HCT116 (cell line): Measurements from ENCODE around the gene PRRT4. TPM values are rescaled to one million over a fixed set of nuclear protein-coding genes. Genes with fewer than 3 reads are reported as not detected.

ENCODE experiments used
- ATAC-seq: fragments of 200-7000 bp; cut with Tn5 transposase; 2 replicates; pipeline ENCODE4 v1.9.1; 2020; ENCODE audit warnings: mild to moderate bottlenecking, moderate library complexity
- BruUV-seq: library from RNA; stranded (reverse); fragments of 400-500 nt; replicated peaks from 2 replicates; lab custom pipeline; 2021; lab: Mats Ljungman, UMichigan
- CTCF ChIA-PET: fragments of 300-600 bp; sonication (Branson Sonifier 250); formaldehyde crosslinking; loops from one replicate; lab custom pipeline; 2021; ENCODE audit warnings: antibody characterized with exemption; lab: Charles Lee
- POLR2A ChIA-PET: fragments of 300-600, 350-600 bp; sonication (Branson Sonifier 250); formaldehyde crosslinking; loops from one replicate; lab custom pipeline; 2021; ENCODE audit warnings: antibody characterized with exemption; lab: Charles Lee
- RAD21 ChIA-PET, 2 experiments: fragments of 300-600 bp; sonication (Branson Sonifier 250); formaldehyde crosslinking; loops; one replicate each; lab custom pipeline; 2023; ENCODE audit warnings: low total read pairs in 2 of 2; ENCODE audit not compliant: uncharacterized antibody in 2 of 2, unreplicated experiment in 2 of 2, low non-redundant PET in 1 of 2; lab: Charles Lee
- DNase-seq: peaks from one replicate; pipeline ENCODE4 v3.0.0-alpha.2; 2010; ENCODE audit warnings: low read depth, low spot score
- H2AFZ ChIP-seq: fragments of 200-600 bp; shearing (Covaris generic), sonication (generic); 2 replicates; pipeline ENCODE4 v1.6.1; 2017; ENCODE audit warnings: low read depth, mixed run types, mixed read lengths, antibody characterized with exemption, low read length; ENCODE audit not compliant: poor library complexity, severe bottlenecking
- H3K27ac ChIP-seq: 2 replicates; pipeline ENCODE4 v1.5.1; 2012; ENCODE audit warnings: low read depth, low read length
- H3K27me3 ChIP-seq: fragments of 200-600 bp; sonication (generic); 2 replicates; pipeline ENCODE4 v1.6.1; 2016; ENCODE audit warnings: mixed run types, low read length, mixed read lengths; ENCODE audit not compliant: insufficient read depth
- H3K36me3 ChIP-seq, 2 experiments: fragments of 200-500 bp in 1 of 2; fragments of 200-600 bp in 1 of 2; sonication (Bioruptor generic) in 1 of 2; sonication (generic) in 1 of 2; 2 replicates each; pipeline versions ENCODE4 v1.5.1 to v1.6.1; 2014 to 2016; ENCODE audit warnings: low read length in 2 of 2, inconsistent platforms in 1 of 2, mixed read lengths in 1 of 2, mixed run types in 1 of 2; ENCODE audit not compliant: insufficient read depth in 2 of 2, control insufficient read depth in 1 of 2
- H3K4me1 ChIP-seq, 2 experiments: fragments of 200-600 bp in 1 of 2; sonication (generic) in 1 of 2; 2 replicates each; pipeline versions ENCODE4 v1.5.1 to v1.6.1; 2012 to 2017; ENCODE audit warnings: low read length in 2 of 2, inconsistent platforms in 1 of 2, mild to moderate bottlenecking in 1 of 2, mixed read lengths in 1 of 2, mixed run types in 1 of 2, moderate library complexity in 1 of 2; ENCODE audit not compliant: insufficient read depth in 2 of 2, control insufficient read depth in 1 of 2
- H3K4me2 ChIP-seq: fragments of 200-600 bp; sonication (generic); 2 replicates; pipeline ENCODE4 v1.6.1; 2017; ENCODE audit warnings: mixed run types, low read length, mixed read lengths
- H3K4me3 ChIP-seq, 2 experiments: fragments of 200-600 bp in 1 of 2; sonication (generic) in 1 of 2; replicated peaks in 1 of 2; 2 replicates each; pipeline ENCODE4 v1.5.1; 2011 to 2016; ENCODE audit warnings: low read length in 2 of 2, control low read depth in 1 of 2, low read depth in 1 of 2, mild to moderate bottlenecking in 1 of 2, mixed read lengths in 1 of 2, mixed run types in 1 of 2
- H3K79me2 ChIP-seq: fragments of 200-600 bp; sonication (generic); 2 replicates; pipeline ENCODE4 v1.6.1; 2017; ENCODE audit warnings: mild to moderate bottlenecking, mixed run types, low read length, moderate library complexity, mixed read lengths; ENCODE audit not compliant: insufficient read depth
- H3K9ac ChIP-seq: fragments of 200-600 bp; sonication (generic); 2 replicates; pipeline ENCODE4 v1.6.1; 2016; ENCODE audit warnings: low read length, mixed read lengths
- H3K9me2 ChIP-seq: fragments of 200-600 bp; sonication (generic), shearing (Covaris generic); 2 replicates; pipeline ENCODE4 v1.6.1; 2017; ENCODE audit warnings: mixed run types, mild to moderate bottlenecking, moderate library complexity; ENCODE audit not compliant: insufficient read depth
- H3K9me3 ChIP-seq, 2 experiments: fragments of 200-500 bp in 1 of 2; fragments of 200-600 bp in 1 of 2; sonication (Bioruptor generic) in 1 of 2; sonication (generic) in 1 of 2; 2 replicates each; pipeline ENCODE4 v1.6.1; 2014 to 2017; ENCODE audit warnings: low read length in 2 of 2, mixed read lengths in 2 of 2, inconsistent platforms in 1 of 2, low read depth in 1 of 2, mild to moderate bottlenecking in 1 of 2, mixed run types in 1 of 2, moderate library complexity in 1 of 2; ENCODE audit not compliant: control insufficient read depth in 1 of 2, insufficient read depth in 1 of 2
- H4K20me1 ChIP-seq: fragments of 200-600 bp; sonication (generic), shearing (Covaris generic); 2 replicates; pipeline ENCODE4 v1.6.1; 2017; ENCODE audit warnings: mixed run types, mild to moderate bottlenecking, moderate library complexity; ENCODE audit not compliant: insufficient read depth
- ATF3 ChIP-seq: IDR thresholded peaks from 2 replicates; pipeline ENCODE4 v1.6.1; 2012
- CBX3 ChIP-seq: IDR thresholded peaks from 2 replicates; pipeline ENCODE4 v1.6.1; 2012; ENCODE audit warnings: low read depth
- CEBPB ChIP-seq: IDR thresholded peaks from 2 replicates; pipeline ENCODE4 v1.6.1; 2012; ENCODE audit warnings: low read depth
- EGR1 ChIP-seq: IDR thresholded peaks from 2 replicates; pipeline ENCODE4 v1.6.1; 2012; ENCODE audit warnings: low read depth
- ELF1 ChIP-seq: IDR thresholded peaks from 2 replicates; pipeline ENCODE4 v1.6.1; 2012; ENCODE audit warnings: low read depth, borderline replicate concordance
- EZH2 ChIP-seq: fragments of 200-600 bp; sonication (generic); IDR thresholded peaks from 2 replicates; pipeline ENCODE4 v1.6.1; 2017; ENCODE audit warnings: antibody characterized with exemption, mixed run types
- EZH2phosphoT487 ChIP-seq: fragments of 200-600 bp; IDR thresholded peaks from 2 replicates; pipeline ENCODE4 v1.6.1; 2018; ENCODE audit warnings: antibody characterized with exemption, borderline replicate concordance
- POLR2A ChIP-seq: IDR thresholded peaks from 2 replicates; pipeline ENCODE4 v1.7.0; 2011; ENCODE audit warnings: borderline replicate concordance; ENCODE audit not compliant: insufficient read depth, insufficient read length; ENCODE audit errors: extremely low read depth
- POLR2AphosphoS5 ChIP-seq: IDR thresholded peaks from 2 replicates; pipeline ENCODE4 v1.6.1; 2011; ENCODE audit warnings: mild to moderate bottlenecking, low read depth, low read length, moderate library complexity
- RAD21 ChIP-seq: IDR thresholded peaks from 2 replicates; pipeline ENCODE4 v1.6.1; 2012; ENCODE audit warnings: low read depth, mild to moderate bottlenecking
- REST ChIP-seq: IDR thresholded peaks from 2 replicates; pipeline ENCODE4 v1.6.1; 2012; ENCODE audit warnings: low read depth
- SP1 ChIP-seq: IDR thresholded peaks from 2 replicates; pipeline ENCODE4 v1.6.1; 2012; ENCODE audit warnings: low read depth
- TCF7L2 ChIP-seq: IDR thresholded peaks from 2 replicates; pipeline ENCODE4 v1.7.0; 2011; ENCODE audit warnings: borderline replicate concordance, inconsistent platforms; ENCODE audit not compliant: insufficient read depth, insufficient read length; ENCODE audit errors: extremely low read depth
- YY1 ChIP-seq: IDR thresholded peaks from 2 replicates; pipeline ENCODE4 v1.6.1; 2011; ENCODE audit warnings: low read length, low read depth, moderate library complexity, mild to moderate bottlenecking; ENCODE audit not compliant: insufficient replicate concordance; ENCODE audit errors: extremely low read depth
- ZNF274 ChIP-seq: fragments of 200-500 bp; sonication (Bioruptor generic); IDR thresholded peaks from 2 replicates; pipeline ENCODE4 v1.6.1; 2014; ENCODE audit warnings: mild to moderate bottlenecking, low read depth, low read length, inconsistent platforms
- intact Hi-C: fragments of 100-400 bp; cut with micrococcal nuclease; formaldehyde crosslinking; loops from 2 replicates; pipeline ENCODE4 v1.10.0; 2022
- total RNA-seq: library from RNA; stranded (reverse); gene quantifications from one replicate; pipeline ENCODE4 v1.2.1, GENCODE V29; 2021; ENCODE audit not compliant: unreplicated experiment

PRRT4 gene
- total RNA-seq, 1 experiment from 2014 or later, result 4.0 TPM

- TF ChIP-seq SP1 (no peak), CEBPB (no peak), EGR1 (no peak), CBX3 (no peak), ATF3 (no peak), POLR2A (no peak), POLR2AphosphoS5 (no peak), REST (no peak), TCF7L2 (no peak), YY1 (no peak), EZH2 (no peak), EZH2phosphoT487 (no peak), RAD21 (no peak), ELF1 (no peak), ZNF274 (no peak)
- ChIA-PET POLR2A (interaction anchor here (0.6 kb wide), 1 partner anchor 47 kb away, joined by 3 read pairs; no protein-coding TSS in a partner anchor), RAD21 (no interaction called here), CTCF (interaction anchor here (0.9 to 5.9 kb wide), 2 partner anchors 8 to 42 kb away, joined by 5 to 134 read pairs; no protein-coding TSS in a partner anchor)
- no peaks in the 10 kb centered on the region for H3K79me2 ChIP-seq
- H2AFZ ChIP-seq, result no peak overlapping the region
- H4K20me1 ChIP-seq, result no peaks in the 10 kb centered on the region
- H3K9ac ChIP-seq, result no peak overlapping the region
- no TSS peak for BruUV-seq
- intact Hi-C loops, result no loop called here
- no peaks in the 10 kb centered on the region for H3K9me2 ChIP-seq
- H3K27me3 ChIP-seq, result no peaks in the 10 kb centered on the region
- DNase-seq (no peak), ATAC-seq (no peak)
- H3K4me1 ChIP-seq, result no peaks in the 10 kb centered on the region
- H3K9me3 ChIP-seq, result no peaks in the 10 kb centered on the region
- no peak overlapping the region for H3K4me2 ChIP-seq
- no peak overlapping the region for H3K4me3 ChIP-seq
- H3K27ac ChIP-seq, result no peak overlapping the region
- peaks cover 3 to 18% of the 10 kb centered on the region in 2 experiments; a peak in 3 of 4 replicates for H3K36me3 ChIP-seq
Measured at GRCh38 chr7:128389618-128390329, 28.3 kb upstream of the PRRT4 start.
